Activated T-helper 1 cell treated with anti-CD3 and anti-CD28 coated beads, Interleukin-12 subunit alpha, Interleukin-12 subunit beta, Interleukin-2, Interleukin-4 antibody, amounts not matched to agents 30 ng/mL and 10 ng/mL and 1 ng/mL, durations not matched to agents 14 hours and 24 hours and 36 hours (primary cell): ENCODE data around the gene PSMD8. TPM values are rescaled to one million over a fixed set of nuclear protein-coding genes. Genes with fewer than 3 reads are reported as not detected.

Source experiments
- DNase-seq: peaks from one replicate; pipeline ENCODE4 v3.0.0; 2021; ENCODE audit warnings: low spot score
- H3K27ac Mint-ChIP-seq: one replicate; pipeline ENCODE4 v1.8.0; 2021; ENCODE audit warnings: mild to moderate bottlenecking, mixed read lengths
- H3K27me3 Mint-ChIP-seq: one replicate; pipeline ENCODE4 v1.8.0; 2022; ENCODE audit warnings: mild to moderate bottlenecking, moderate library complexity, mixed read lengths; ENCODE audit not compliant: insufficient read depth
- H3K36me3 Mint-ChIP-seq: one replicate; pipeline ENCODE4 v1.8.0; 2021; ENCODE audit warnings: low read depth, mixed read lengths
- H3K4me1 Mint-ChIP-seq: one replicate; pipeline ENCODE4 v1.8.0; 2021; ENCODE audit warnings: low read depth, mixed read lengths
- H3K4me3 Mint-ChIP-seq: one replicate; pipeline ENCODE4 v1.8.0; 2021; ENCODE audit warnings: mild to moderate bottlenecking, moderate library complexity, mixed read lengths
- H3K9me3 Mint-ChIP-seq: one replicate; pipeline ENCODE4 v1.8.0; 2021; ENCODE audit warnings: mixed read lengths
- intact Hi-C: fragments of 100-400 bp; cut with micrococcal nuclease; formaldehyde crosslinking; loops from one replicate; pipeline ENCODE4 v1.15.1; 2024
- total RNA-seq: library from RNA; stranded (reverse); gene quantifications from 2 replicates; pipeline ENCODE4 v1.2.3, GENCODE V29; 2022

Gene PSMD8
- total RNA-seq, 1 donor from 2014 or later: 298 TPM

- Mint-ChIP-seq H3K9me3 (no peaks in the 10 kb centered on the region), H3K27me3 (peaks cover 6% of the 10 kb centered on the region), H3K36me3 (peaks cover under 1% of the 10 kb centered on the region), H3K4me3 (no peak overlapping the region), H3K4me1 (peaks cover 6% of the 10 kb centered on the region), H3K27ac (no peak overlapping the region)
- intact Hi-C loops: no loop called here
- DNase-seq: no peak
Measured at GRCh38 chr19:38369584-38369983, 4.8 kb upstream of the PSMD8 start.

GRCh38 chr19:38370299-38370698 lies 4.1 kb upstream of the PSMD8 start:
- H3K9me3 Mint-ChIP-seq: no peaks in the 10 kb centered on the region
- DNase-seq: no peak
- no peak overlapping the region for H3K27ac Mint-ChIP-seq
- peaks cover 6% of the 10 kb centered on the region for H3K27me3 Mint-ChIP-seq
- peaks cover 13% of the 10 kb centered on the region for H3K4me1 Mint-ChIP-seq
- intact Hi-C loops: no loop called here
- H3K4me3 Mint-ChIP-seq: no peak overlapping the region
- peaks cover 7% of the 10 kb centered on the region for H3K36me3 Mint-ChIP-seq

- no peak overlapping the region for H3K4me3 Mint-ChIP-seq
- H3K27me3 Mint-ChIP-seq: peaks cover 6% of the 10 kb centered on the region
- H3K27ac Mint-ChIP-seq: no peak overlapping the region
- no peaks in the 10 kb centered on the region for H3K9me3 Mint-ChIP-seq
- H3K36me3 Mint-ChIP-seq: peaks cover 14% of the 10 kb centered on the region
- H3K4me1 Mint-ChIP-seq: peaks cover 21% of the 10 kb centered on the region
- intact Hi-C loops: no loop called here
- no peak for DNase-seq
Measured at GRCh38 chr19:38371081-38371480, 3.3 kb upstream of the PSMD8 start.

- Mint-ChIP-seq H3K36me3 (peaks cover 21% of the 10 kb centered on the region), H3K4me3 (peak overlapping the region; percentile 100), H3K27ac (peak overlapping the region; percentile 93), H3K4me1 (peaks cover 31% of the 10 kb centered on the region), H3K9me3 (no peaks in the 10 kb centered on the region), H3K27me3 (peaks cover 6% of the 10 kb centered on the region)
- DNase-seq: no peak
- intact Hi-C loops: loop anchor here (1.0 kb wide), 12 partner anchors 12 to 525 kb away; partner anchors contain the start of genes EIF3K, NFKBIB, SIPA1L3 and SIRT2
Measured at GRCh38 chr19:38373907-38374331, 452 bp upstream of the PSMD8 start.

- Mint-ChIP-seq H3K36me3 (peaks cover 28% of the 10 kb centered on the region), H3K4me1 (peaks cover 31% of the 10 kb centered on the region), H3K27ac (peak overlapping the region; percentile 99), H3K4me3 (peak overlapping the region; percentile 100), H3K9me3 (no peaks in the 10 kb centered on the region), H3K27me3 (peaks cover under 1% of the 10 kb centered on the region)
- DNase-seq: no peak
- intact Hi-C loops: no loop called here
Measured at GRCh38 chr19:38375098-38375493, 725 bp downstream of the PSMD8 start.

GRCh38 chr19:38375748-38376147 lies 1.4 kb downstream of the PSMD8 start:
- no peak for DNase-seq
- H3K9me3 Mint-ChIP-seq: no peaks in the 10 kb centered on the region
- no peaks in the 10 kb centered on the region for H3K27me3 Mint-ChIP-seq
- peak overlapping the region; percentile 100 for H3K4me3 Mint-ChIP-seq
- intact Hi-C loops: no loop called here
- peaks cover 34% of the 10 kb centered on the region for H3K36me3 Mint-ChIP-seq
- H3K4me1 Mint-ChIP-seq: peaks cover 31% of the 10 kb centered on the region
- peak overlapping the region; percentile 99 for H3K27ac Mint-ChIP-seq

GRCh38 chr19:38376576-38376975 lies 2.2 kb downstream of the PSMD8 start:
- intact Hi-C loops: no loop called here

GRCh38 chr19:38377052-38377451 lies 2.7 kb downstream of the PSMD8 start:
- intact Hi-C loops: no loop called here
- Mint-ChIP-seq H3K36me3 (peaks cover 37% of the 10 kb centered on the region), H3K4me1 (peaks cover 31% of the 10 kb centered on the region), H3K27me3 (no peaks in the 10 kb centered on the region), H3K4me3 (peak overlapping the region; percentile 100), H3K27ac (peak overlapping the region; percentile 65), H3K9me3 (no peaks in the 10 kb centered on the region)
- DNase-seq: no peak

More at GRCh38 chr19:38376576-38376975, 2.2 kb downstream of the PSMD8 start:
- no peak for DNase-seq
- Mint-ChIP-seq H3K4me1 (peaks cover 31% of the 10 kb centered on the region), H3K27me3 (no peaks in the 10 kb centered on the region), H3K36me3 (peaks cover 34% of the 10 kb centered on the region), H3K4me3 (peak overlapping the region; percentile 100), H3K27ac (peak overlapping the region; percentile 65), H3K9me3 (no peaks in the 10 kb centered on the region)

- H3K9me3 Mint-ChIP-seq: no peaks in the 10 kb centered on the region
- intact Hi-C loops: no loop called here
- H3K4me3 Mint-ChIP-seq: no peak overlapping the region
- H3K27ac Mint-ChIP-seq: no peak overlapping the region
- H3K4me1 Mint-ChIP-seq: peaks cover 31% of the 10 kb centered on the region
- H3K36me3 Mint-ChIP-seq: peaks cover 48% of the 10 kb centered on the region
- DNase-seq: no peak
- H3K27me3 Mint-ChIP-seq: no peaks in the 10 kb centered on the region
Measured at GRCh38 chr19:38378866-38379265, 4.5 kb downstream of the PSMD8 start.

- Mint-ChIP-seq H3K4me3 (no peak overlapping the region), H3K36me3 (peaks cover 46% of the 10 kb centered on the region), H3K9me3 (no peaks in the 10 kb centered on the region), H3K4me1 (peaks cover 10% of the 10 kb centered on the region), H3K27ac (no peak overlapping the region), H3K27me3 (no peaks in the 10 kb centered on the region)
- DNase-seq: no peak
- intact Hi-C loops: no loop called here
Measured at GRCh38 chr19:38381138-38381537, 6.8 kb downstream of the PSMD8 start.

- no peak overlapping the region for H3K4me3 Mint-ChIP-seq
Measured at GRCh38 chr19:38383184-38383583, 8.8 kb downstream of the PSMD8 start.

GRCh38 chr19:38383743-38384142 lies 9.4 kb downstream of the PSMD8 start:
- Mint-ChIP-seq H3K4me1 (peaks cover 12% of the 10 kb centered on the region), H3K36me3 (peaks cover 45% of the 10 kb centered on the region), H3K27me3 (peaks cover 4% of the 10 kb centered on the region), H3K4me3 (no peak overlapping the region), H3K27ac (no peak overlapping the region), H3K9me3 (no peaks in the 10 kb centered on the region)
- intact Hi-C loops: no loop called here
- no peak for DNase-seq

More at GRCh38 chr19:38383184-38383583, 8.8 kb downstream of the PSMD8 start:
- intact Hi-C loops: no loop called here
- DNase-seq: no peak
- H3K9me3 Mint-ChIP-seq: no peaks in the 10 kb centered on the region
- H3K27me3 Mint-ChIP-seq: peaks cover 3% of the 10 kb centered on the region
- H3K27ac Mint-ChIP-seq: no peak overlapping the region
- peaks cover 11% of the 10 kb centered on the region for H3K4me1 Mint-ChIP-seq
- peaks cover 45% of the 10 kb centered on the region for H3K36me3 Mint-ChIP-seq

- peak overlapping the region; percentile 47 for H3K4me3 Mint-ChIP-seq
Measured at GRCh38 chr19:38384209-38385027, 10.0 kb downstream of the PSMD8 start.

More at GRCh38 chr19:38384209-38385027, 10.0 kb downstream of the PSMD8 start:
- no peaks in the 10 kb centered on the region for H3K9me3 Mint-ChIP-seq
- no peak overlapping the region for H3K27ac Mint-ChIP-seq
- H3K4me1 Mint-ChIP-seq: peaks cover 12% of the 10 kb centered on the region
- peaks cover 7% of the 10 kb centered on the region for H3K27me3 Mint-ChIP-seq
- peaks cover 40% of the 10 kb centered on the region for H3K36me3 Mint-ChIP-seq
- no peak for DNase-seq
- intact Hi-C loops: no loop called here
